Measurements from ENCODE around the gene BACH2. TPM values are rescaled to one million over a fixed set of nuclear protein-coding genes. Genes with fewer than 3 reads are reported as not detected.
A peak's percentile ranks its signal among the peaks of the same experiment; 100 is the strongest.

Gene BACH2
- total RNA-seq, 4 donors from 2014 or later: 3.6 to 13.4 (median 7.5) TPM

GRCh38 chr6:89989742-89990141 is 306.9 kb downstream of the BACH2 start:
- no peaks in the 10 kb centered on the region for H3K27me3 ChIP-seq
- no peaks in the 10 kb centered on the region for H3K9me3 ChIP-seq
- H3K27ac ChIP-seq: no peak overlapping the region
- TF ChIP-seq CTCF (IDR thresholded peaks at IDR 0.05 in 4 of 5, conservative IDR thresholded peaks at IDR 0.05 in 1 of 5) (no peak), POLR2A (IDR thresholded peaks at IDR 0.05) (no peak)
- ATAC-seq (no peak), DNase-seq (no peak)
- intact Hi-C loops (cut with DNase I; ENCODE audit: low total_unique reads): no loop called here
- peaks cover 11 to 15% of the 10 kb centered on the region in 2 donors for H3K4me1 ChIP-seq
- no peak overlapping the region for H3K4me3 ChIP-seq
- no peaks in the 10 kb centered on the region for H3K36me3 ChIP-seq
- in situ Hi-C loops (cut with MboI; ENCODE audit: low sequenced_read_pairs in 4 of 4): no loop called here

GRCh38 chr6:89987830-89988229 is 308.8 kb downstream of the BACH2 start:
- intact Hi-C loops (cut with DNase I; ENCODE audit: low total_unique reads): no loop called here
- H3K27me3 ChIP-seq: no peaks in the 10 kb centered on the region
- in situ Hi-C loops (cut with MboI; ENCODE audit: low sequenced_read_pairs in 4 of 4): no loop called here
- no peak overlapping the region for H3K4me3 ChIP-seq
- H3K27ac ChIP-seq: no peak overlapping the region
- H3K4me1 ChIP-seq: peaks cover 11 to 15% of the 10 kb centered on the region in 2 donors
- DNase-seq (no peak), ATAC-seq (no peak)
- H3K36me3 ChIP-seq: no peaks in the 10 kb centered on the region
- no peaks in the 10 kb centered on the region for H3K9me3 ChIP-seq
- TF ChIP-seq POLR2A (IDR thresholded peaks at IDR 0.05) (no peak), CTCF (IDR thresholded peaks at IDR 0.05 in 4 of 5, conservative IDR thresholded peaks at IDR 0.05 in 1 of 5) (no peak)

GRCh38 chr6:89987140-89987539 is 309.5 kb downstream of the BACH2 start:
- ATAC-seq (no peak), DNase-seq (no peak)
- no peaks in the 10 kb centered on the region for H3K27me3 ChIP-seq
- no peaks in the 10 kb centered on the region for H3K9me3 ChIP-seq
- H3K4me3 ChIP-seq: no peak overlapping the region
- in situ Hi-C loops (cut with MboI; ENCODE audit: low sequenced_read_pairs in 4 of 4): no loop called here
- intact Hi-C loops (cut with DNase I; ENCODE audit: low total_unique reads): no loop called here
- TF ChIP-seq CTCF (IDR thresholded peaks at IDR 0.05 in 4 of 5, conservative IDR thresholded peaks at IDR 0.05 in 1 of 5) (no peak), POLR2A (IDR thresholded peaks at IDR 0.05) (no peak)
- no peaks in the 10 kb centered on the region for H3K36me3 ChIP-seq
- H3K27ac ChIP-seq: no peak overlapping the region
- peaks cover 11 to 15% of the 10 kb centered on the region in 2 donors for H3K4me1 ChIP-seq

- DNase-seq (no peak), ATAC-seq (no peak)
- H3K9me3 ChIP-seq: no peaks in the 10 kb centered on the region
- H3K27ac ChIP-seq: no peak overlapping the region
- in situ Hi-C loops (cut with MboI; ENCODE audit: low sequenced_read_pairs in 4 of 4) (no loop called here), intact Hi-C loops (cut with DNase I; ENCODE audit: low total_unique reads) (no loop called here)
- no peaks in the 10 kb centered on the region for H3K27me3 ChIP-seq
- H3K4me3 ChIP-seq: no peak overlapping the region
- TF ChIP-seq POLR2A (IDR thresholded peaks at IDR 0.05): no peak
- no peaks in the 10 kb centered on the region for H3K36me3 ChIP-seq
- H3K4me1 ChIP-seq: peaks cover 11 to 15% of the 10 kb centered on the region in 2 donors
Observed at GRCh38 chr6:89986650-89987074, 310.0 kb downstream of the BACH2 start.

- TF ChIP-seq CTCF (IDR thresholded peaks at IDR 0.05 in 4 of 5, conservative IDR thresholded peaks at IDR 0.05 in 1 of 5): no peak
- no peak for TF ChIP-seq POLR2A (IDR thresholded peaks at IDR 0.05)
- Histone ChIP-seq H3K36me3 (no peaks in the 10 kb centered on the region), H3K9me3 (no peaks in the 10 kb centered on the region), H3K27ac (peak overlapping the region; percentile 24 to 43 (median 37)), H3K4me1 (peaks cover 11 to 15% of the 10 kb centered on the region in 2 donors), H3K27me3 (no peaks in the 10 kb centered on the region), H3K4me3 (no peak overlapping the region)
- intact Hi-C loops (cut with DNase I; ENCODE audit: low total_unique reads) (no loop called here), in situ Hi-C loops (cut with MboI; ENCODE audit: low sequenced_read_pairs in 4 of 4) (no loop called here)
- ATAC-seq (peak; percentile 23 to 70), DNase-seq (peak in 1 of 2 donors; percentile 35)
Observed at GRCh38 chr6:89985751-89986493, 310.7 kb downstream of the BACH2 start.
